GM23338 (cell line): Measurements from ENCODE around the gene KRT71. TPM values are rescaled to one million over a fixed set of nuclear protein-coding genes. Genes with fewer than 3 reads are reported as not detected.

Experiments
- ATAC-seq: fragments of 200-7000 bp; cut with Tn5 transposase; 3 replicates; pipeline ENCODE4 v1.9.1; 2020
- DNase-seq: peaks from one replicate; pipeline ENCODE4 v3.0.0-alpha.2; 2015; ENCODE audit warnings: low spot score
- H2AFZ ChIP-seq: fragments of 200-600 bp; sonication (generic); 2 replicates; pipeline ENCODE4 v1.8.0; 2016; ENCODE audit warnings: antibody characterized with exemption, mild to moderate bottlenecking, moderate library complexity
- H3F3A ChIP-seq: fragments of 200-600 bp; sonication (generic); replicated peaks from 2 replicates; pipeline ENCODE4 v1.8.0; 2017; ENCODE audit warnings: antibody characterized with exemption, mixed run types, low read depth
- H3K27ac ChIP-seq: fragments of 200-600 bp; sonication (generic); 2 replicates; pipeline ENCODE4 v1.6.1; 2016; ENCODE audit warnings: low read depth
- H3K27me3 ChIP-seq: fragments of 200-600 bp; sonication (generic); 2 replicates; pipeline ENCODE4 v1.8.0; 2016; ENCODE audit warnings: mild to moderate bottlenecking, mixed run types, moderate library complexity; ENCODE audit not compliant: insufficient read depth
- H3K36me3 ChIP-seq: fragments of 200-600 bp; sonication (generic); 2 replicates; pipeline ENCODE4 v1.8.0; 2016; ENCODE audit warnings: mild to moderate bottlenecking; ENCODE audit not compliant: insufficient read depth
- H3K4me1 ChIP-seq: fragments of 200-600 bp; sonication (generic); 2 replicates; pipeline ENCODE4 v1.8.0; 2016; ENCODE audit warnings: mild to moderate bottlenecking, moderate library complexity; ENCODE audit not compliant: insufficient read depth
- H3K4me2 ChIP-seq: fragments of 200-600 bp; sonication (generic); 2 replicates; pipeline ENCODE4 v1.7.1; 2017; ENCODE audit warnings: mixed run types
- H3K4me3 ChIP-seq: fragments of 200-600 bp; sonication (generic); 2 replicates; pipeline ENCODE4 v1.6.1; 2016; ENCODE audit warnings: mixed run types
- H3K79me2 ChIP-seq: fragments of 200-600 bp; sonication (generic); replicated peaks from 2 replicates; pipeline ENCODE4 v1.8.0; 2017; ENCODE audit warnings: mild to moderate bottlenecking; ENCODE audit not compliant: insufficient read depth
- H3K9me2 ChIP-seq: fragments of 200-600 bp; sonication (generic); 2 replicates; pipeline ENCODE4 v1.8.0; 2017; ENCODE audit not compliant: insufficient read depth
- H4K20me1 ChIP-seq: fragments of 200-600 bp; sonication (generic); replicated peaks from 2 replicates; pipeline ENCODE4 v1.8.0; 2017; ENCODE audit warnings: mild to moderate bottlenecking; ENCODE audit not compliant: insufficient read depth
- H3K27ac Mint-ChIP-seq: 2 replicates; pipeline ENCODE4 v1.8.0; 2020; ENCODE audit warnings: inconsistent platforms, mild to moderate bottlenecking, moderate library complexity, mixed read lengths
- H3K27me3 Mint-ChIP-seq: 3 replicates; pipeline ENCODE4 v1.8.0; 2022; ENCODE audit warnings: low read depth, mild to moderate bottlenecking, moderate library complexity, mixed read lengths, inconsistent platforms; ENCODE audit not compliant: insufficient read depth, poor library complexity
- H3K36me3 Mint-ChIP-seq: 3 replicates; pipeline ENCODE4 v1.8.0; 2021; ENCODE audit warnings: low read depth, mild to moderate bottlenecking, inconsistent platforms, moderate library complexity, mixed read lengths
- H3K4me1 Mint-ChIP-seq: 3 replicates; pipeline ENCODE4 v1.8.0; 2020; ENCODE audit warnings: mild to moderate bottlenecking, inconsistent platforms, mixed read lengths
- H3K4me3 Mint-ChIP-seq: 3 replicates; pipeline ENCODE4 v1.8.0; 2021; ENCODE audit warnings: moderate library complexity, mild to moderate bottlenecking, inconsistent platforms, mixed read lengths
- H3K9me3 Mint-ChIP-seq: 3 replicates; pipeline ENCODE4 v1.8.0; 2020; ENCODE audit warnings: moderate library complexity, mild to moderate bottlenecking, inconsistent platforms, mixed read lengths
- CTCF ChIP-seq, 2 experiments: fragments of 200-600 bp in 1 of 2; sonication (generic) in 1 of 2; conservative IDR thresholded peaks; 2 replicates each; pipeline versions ENCODE4 v1.5.1 to v1.6.1; 2016 to 2017; ENCODE audit warnings: antibody characterized with exemption in 2 of 2, low read depth in 2 of 2, mild to moderate bottlenecking in 2 of 2, moderate library complexity in 1 of 2
- ETS1 ChIP-seq: IDR thresholded peaks from 2 replicates; pipeline ENCODE4 v1.6.1; 2016; ENCODE audit warnings: antibody characterized with exemption
- EZH2 ChIP-seq: fragments of 200-600 bp; sonication (generic); IDR thresholded peaks from one replicate; pipeline ENCODE4 v1.8.0; 2017; ENCODE audit warnings: antibody characterized with exemption, mild to moderate bottlenecking, low read depth; ENCODE audit not compliant: unreplicated experiment
- JUNB ChIP-seq: IDR thresholded peaks from one replicate; pipeline ENCODE4 v1.6.1; 2016; ENCODE audit warnings: antibody characterized with exemption; ENCODE audit not compliant: unreplicated experiment
- polyA plus RNA-seq: library from polyadenylated mRNA; unstranded; fragments of >200 nt; fragmentation: Nextera tagmentation; extraction: Ambion mirVana; gene quantifications from 2 replicates; pipeline ENCODE4 v1.2.1, GENCODE V29; 2016
- total RNA-seq: library from RNA; depleted of rRNA; stranded (reverse); fragments of >200 nt; shearing (Covaris generic); gene quantifications from 2 replicates; pipeline ENCODE4 v1.2.3, GENCODE V29; 2014

KRT71 gene
- total and polyA plus RNA-seq, 2 experiments from 2014 or later, result not detected

GRCh38 chr12:52535574-52535973 lies 17.4 kb downstream of the KRT71 start (continued):
- TF ChIP-seq ETS1 (no peak), EZH2 (no peak), JUNB (no peak)

GRCh38 chr12:52534482-52534881 lies 18.5 kb downstream of the KRT71 start:
- H3K4me1 Mint-ChIP-seq, result no peaks in the 10 kb centered on the region
- H3K4me3 ChIP-seq, result no peak overlapping the region
- no peaks in the 10 kb centered on the region for H3K4me1 ChIP-seq
- no peaks in the 10 kb centered on the region for H3K9me2 ChIP-seq
- H3K36me3 ChIP-seq, result no peaks in the 10 kb centered on the region
- no peaks in the 10 kb centered on the region for H3F3A ChIP-seq
- H3K27ac ChIP-seq, result no peak overlapping the region
- no peaks in the 10 kb centered on the region for H3K79me2 ChIP-seq
- H3K27me3 Mint-ChIP-seq, result peaks cover 7% of the 10 kb centered on the region
- TF ChIP-seq EZH2 (no peak), JUNB (no peak), CTCF (conservative IDR thresholded peaks at IDR 0.05; ENCODE audit: low read depth in 2 of 2) (peak; percentile 38 to 61)
- no peaks in the 10 kb centered on the region for H3K36me3 Mint-ChIP-seq
- ATAC-seq (peak; percentile 54), DNase-seq (peak; percentile 32)
- no peak overlapping the region for H3K4me2 ChIP-seq
- no peak overlapping the region for H3K4me3 Mint-ChIP-seq
- no peak overlapping the region for H3K27ac Mint-ChIP-seq
- H4K20me1 ChIP-seq, result no peaks in the 10 kb centered on the region
- H3K9me3 Mint-ChIP-seq, result no peaks in the 10 kb centered on the region
- H2AFZ ChIP-seq, result no peak overlapping the region
- no peaks in the 10 kb centered on the region for H3K27me3 ChIP-seq

- Histone ChIP-seq H3K27me3 (no peaks in the 10 kb centered on the region), H3K27ac (no peak overlapping the region), H3K4me3 (no peak overlapping the region), H3F3A (no peaks in the 10 kb centered on the region), H3K9me2 (no peaks in the 10 kb centered on the region), H3K36me3 (no peaks in the 10 kb centered on the region), H3K4me1 (no peaks in the 10 kb centered on the region), H3K79me2 (no peaks in the 10 kb centered on the region), H4K20me1 (no peaks in the 10 kb centered on the region), H3K4me2 (no peak overlapping the region), H2AFZ (no peak overlapping the region)
- TF ChIP-seq ETS1, result no peak
- ATAC-seq (no peak; the same call in 2 of the 3 replicates), DNase-seq (no peak)
- Mint-ChIP-seq H3K4me3 (no peak overlapping the region), H3K27me3 (peaks cover 7% of the 10 kb centered on the region), H3K4me1 (no peaks in the 10 kb centered on the region), H3K9me3 (no peaks in the 10 kb centered on the region), H3K27ac (no peak overlapping the region), H3K36me3 (no peaks in the 10 kb centered on the region)
Measured at GRCh38 chr12:52533686-52534470, 19.1 kb downstream of the KRT71 start.
